ENCODE data around the gene JSRP1. TPM values are rescaled to one million over a fixed set of nuclear protein-coding genes. Genes with fewer than 3 reads are reported as not detected.

The JSRP1 gene
- total RNA-seq, 1 donor = 0.27 TPM

GRCh38 chr19:2207008-2207407 lies 49.2 kb downstream of the JSRP1 start:
- no peak overlapping the region for H3K4me3 ChIP-seq (ENCODE audit: low read depth, low read length)
- TF ChIP-seq, protein P1, sequence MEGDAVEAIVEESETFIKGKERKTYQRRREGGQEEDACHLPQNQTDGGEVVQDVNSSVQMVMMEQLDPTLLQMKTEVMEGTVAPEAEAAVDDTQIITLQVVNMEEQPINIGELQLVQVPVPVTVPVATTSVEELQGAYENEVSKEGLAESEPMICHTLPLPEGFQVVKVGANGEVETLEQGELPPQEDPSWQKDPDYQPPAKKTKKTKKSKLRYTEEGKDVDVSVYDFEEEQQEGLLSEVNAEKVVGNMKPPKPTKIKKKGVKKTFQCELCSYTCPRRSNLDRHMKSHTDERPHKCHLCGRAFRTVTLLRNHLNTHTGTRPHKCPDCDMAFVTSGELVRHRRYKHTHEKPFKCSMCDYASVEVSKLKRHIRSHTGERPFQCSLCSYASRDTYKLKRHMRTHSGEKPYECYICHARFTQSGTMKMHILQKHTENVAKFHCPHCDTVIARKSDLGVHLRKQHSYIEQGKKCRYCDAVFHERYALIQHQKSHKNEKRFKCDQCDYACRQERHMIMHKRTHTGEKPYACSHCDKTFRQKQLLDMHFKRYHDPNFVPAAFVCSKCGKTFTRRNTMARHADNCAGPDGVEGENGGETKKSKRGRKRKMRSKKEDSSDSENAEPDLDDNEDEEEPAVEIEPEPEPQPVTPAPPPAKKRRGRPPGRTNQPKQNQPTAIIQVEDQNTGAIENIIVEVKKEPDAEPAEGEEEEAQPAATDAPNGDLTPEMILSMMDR (IDR thresholded peaks at IDR 0.05; ENCODE audit: insufficient read depth, low read length) = no peak
- DNase-seq (ENCODE audit: low read depth) = no peak

DNA sequence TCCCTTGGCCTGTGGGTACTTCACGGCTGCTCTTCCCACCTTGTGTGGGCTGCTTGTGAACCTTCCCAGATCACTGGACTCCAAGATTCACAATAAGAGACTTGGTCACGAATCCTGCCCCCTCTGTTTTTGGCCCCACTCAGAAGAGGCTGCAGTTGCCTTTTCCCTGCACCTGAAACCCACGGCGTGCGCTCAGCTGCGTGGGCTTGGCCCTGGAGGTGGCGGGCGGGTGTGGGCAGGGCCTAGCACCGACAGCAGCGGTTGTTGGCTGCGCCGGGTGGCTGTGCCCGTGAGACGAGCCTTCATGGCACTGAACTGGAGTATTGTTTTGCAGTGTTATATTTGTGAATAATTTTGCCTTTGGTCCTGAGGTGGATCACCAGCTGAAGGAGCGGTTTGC lies 53.9 kb downstream of the JSRP1 start:
- no peak for DNase-seq (ENCODE audit: low read depth)
- TF ChIP-seq, protein P1 (IDR thresholded peaks at IDR 0.05; ENCODE audit: insufficient read depth, low read length) = no peak
- no peak overlapping the region for H3K4me3 ChIP-seq (ENCODE audit: low read depth, low read length)

Small RNA genes within 50 kb of the gene (small RNA-seq; reads per million reads assigned to genes)
- not detected for gene MIR1227

Other genes with a start within 250 kb of the JSRP1 start
- gene BTBD2, start 240.7 kb downstream of the JSRP1 start, total RNA-seq (ENCODE audit: low replicate concordance) = 15.5 and 59.3 TPM in 2 replicates
- 75.8 and 84.3 TPM in 2 replicates for gene MKNK2, start 205.2 kb downstream of the JSRP1 start, total RNA-seq (ENCODE audit: low replicate concordance)
- gene MOB3A, start 160.1 kb downstream of the JSRP1 start, total RNA-seq (ENCODE audit: low replicate concordance) = 7.4 and 40.4 TPM in 2 replicates
- gene IZUMO4, start 159.5 kb downstream of the JSRP1 start, total RNA-seq (ENCODE audit: low replicate concordance) = 0.16 and 1.4 TPM in 2 replicates
- 82.7 and 102 TPM in 2 replicates for gene AP3D1, start 104.9 kb downstream of the JSRP1 start, total RNA-seq (ENCODE audit: low replicate concordance)
- gene DOT1L, start 92.5 kb downstream of the JSRP1 start, total RNA-seq (ENCODE audit: low replicate concordance) = 10.3 and 12.0 TPM in 2 replicates
- gene PLEKHJ1, start 20.1 kb downstream of the JSRP1 start, total RNA-seq (ENCODE audit: low replicate concordance) = 30.9 and 33.4 TPM in 2 replicates
- gene SF3A2, start 19.6 kb downstream of the JSRP1 start, total RNA-seq (ENCODE audit: low replicate concordance) = 11.9 and 29.6 TPM in 2 replicates
- gene AMH, start 7.1 kb downstream of the JSRP1 start, total RNA-seq (ENCODE audit: low replicate concordance) = 0.81 and 1.8 TPM in 2 replicates
- gene PEAK3, start 25.8 kb upstream of the JSRP1 start, total RNA-seq (ENCODE audit: low replicate concordance) = not detected in 2 replicates
- gene LINGO3, start 51.7 kb upstream of the JSRP1 start, total RNA-seq (ENCODE audit: low replicate concordance) = not detected in 2 replicates
- 108 and 130 TPM in 2 replicates for gene LSM7, start 72.2 kb upstream of the JSRP1 start, total RNA-seq (ENCODE audit: low replicate concordance)
- gene SPPL2B, start 72.3 kb upstream of the JSRP1 start, total RNA-seq (ENCODE audit: low replicate concordance) = 24.6 and 47.2 TPM in 2 replicates
- gene TMPRSS9, start 103.8 kb upstream of the JSRP1 start, total RNA-seq (ENCODE audit: low replicate concordance) = not detected in 2 replicates
- gene TIMM13, start 171.2 kb upstream of the JSRP1 start, total RNA-seq (ENCODE audit: low replicate concordance) = 26.9 and 33.1 TPM in 2 replicates
- gene LMNB2, start 200.5 kb upstream of the JSRP1 start, total RNA-seq (ENCODE audit: low replicate concordance) = 16.7 and 68.1 TPM in 2 replicates
- 14.3 and 14.8 TPM in 2 replicates for gene GADD45B, start 219.7 kb upstream of the JSRP1 start, total RNA-seq (ENCODE audit: low replicate concordance)